Endothelial cell of umbilical vein (primary cell): ENCODE data around the gene G3BP1. TPM values are rescaled to one million over a fixed set of nuclear protein-coding genes. Genes with fewer than 3 reads are reported as not detected.
"Not testable (repeated sequence)": the region's sequence is repeated elsewhere in the genome, so short reads cannot be mapped to it uniquely, and the experiment has no call there.

Experiments
- BruUV-seq: library from RNA; stranded (reverse); fragments of 400-500 nt; replicated peaks from 2 replicates; lab custom pipeline; 2021; lab: Mats Ljungman, UMichigan
- CTCF ChIA-PET: fragments of 300-600, 350-600 bp; sonication (Branson Sonifier 250); formaldehyde crosslinking; loops from one replicate; lab custom pipeline; 2021; ENCODE audit warnings: antibody characterized with exemption, inconsistent platforms; lab: Charles Lee
- POLR2A ChIA-PET: fragments of 300-600, 350-600 bp; sonication (Branson Sonifier 250); formaldehyde crosslinking; loops from one replicate; lab custom pipeline; 2021; ENCODE audit warnings: antibody characterized with exemption, inconsistent platforms; lab: Charles Lee
- DNase-seq: peaks from one replicate; pipeline ENCODE4 v3.0.0-alpha.2; 2011; ENCODE audit warnings: low read depth, low spot score
- FAIRE-seq: peaks from 2 replicates; lab custom pipeline; 2011; peaks lifted over from hg19 to GRCh38; lab: Jason Lieb, UNC
- H2AFZ ChIP-seq: 2 replicates; pipeline ENCODE4 v1.6.0; 2012; ENCODE audit warnings: low read depth, low read length, control low read depth, inconsistent platforms
- H3K27ac ChIP-seq: 2 replicates; pipeline ENCODE4 v1.5.1; 2011; ENCODE audit warnings: low read depth, mild to moderate bottlenecking, control low read depth, low read length, moderate library complexity; ENCODE audit not compliant: insufficient read depth
- H3K27me3 ChIP-seq, 2 experiments: 2 replicates each; pipeline versions ENCODE4 v1.6.0 to v1.6.1; 2011; ENCODE audit warnings: low read length in 2 of 2, mixed read lengths in 1 of 2; ENCODE audit not compliant: control insufficient read depth in 2 of 2, insufficient read depth in 2 of 2
- H3K36me3 ChIP-seq, 2 experiments: 2 replicates in 1 of 2; 3 replicates in 1 of 2; pipeline ENCODE4 v1.5.1; 2011; ENCODE audit warnings: low read length in 2 of 2, mild to moderate bottlenecking in 1 of 2, moderate library complexity in 1 of 2; ENCODE audit not compliant: control insufficient read depth in 2 of 2, insufficient read depth in 2 of 2; ENCODE audit errors: extremely low read depth in 1 of 2
- H3K4me1 ChIP-seq: 3 replicates; pipeline ENCODE4 v1.5.1; 2011; ENCODE audit warnings: mild to moderate bottlenecking, low read length; ENCODE audit not compliant: control insufficient read depth, insufficient read depth; ENCODE audit errors: extremely low read depth
- H3K4me2 ChIP-seq: 2 replicates; pipeline ENCODE4 v1.6.1; 2011; ENCODE audit warnings: low read length, control low read depth, mixed read lengths; ENCODE audit not compliant: insufficient read depth
- H3K4me3 ChIP-seq, 3 experiments: fragments of 200-600 bp in 1 of 3; sonication (generic), shearing (Covaris generic) in 1 of 3; replicated peaks in 1 of 3; 2 replicates each; pipeline ENCODE4 v1.5.1; 2011 to 2016; ENCODE audit warnings: control low read depth in 3 of 3, low read length in 3 of 3, mild to moderate bottlenecking in 2 of 3, inconsistent platforms in 1 of 3, low read depth in 1 of 3, moderate library complexity in 1 of 3; ENCODE audit not compliant: insufficient read depth in 1 of 3
- H3K79me2 ChIP-seq: 2 replicates; pipeline ENCODE4 v1.6.0; 2012; ENCODE audit warnings: low read length, inconsistent platforms; ENCODE audit not compliant: control insufficient read depth, insufficient read depth
- H3K9ac ChIP-seq: replicated peaks from 2 replicates; pipeline ENCODE3; 2011; ENCODE audit warnings: low read length, control low read depth; ENCODE audit not compliant: insufficient read depth; ENCODE audit errors: extremely low read depth
- H3K9me1 ChIP-seq: replicated peaks from 3 replicates; pipeline ENCODE4 v1.6.0; 2011; ENCODE audit warnings: mild to moderate bottlenecking, low read length; ENCODE audit not compliant: control insufficient read depth, insufficient read depth; ENCODE audit errors: extremely low read depth
- H3K9me3 ChIP-seq: replicated peaks from 2 replicates; pipeline ENCODE4 v1.5.1; 2012; ENCODE audit warnings: low read length, inconsistent platforms; ENCODE audit not compliant: control insufficient read depth, insufficient read depth
- H4K20me1 ChIP-seq: replicated peaks from 2 replicates; pipeline ENCODE3; 2011; ENCODE audit warnings: mild to moderate bottlenecking, low read length; ENCODE audit not compliant: control insufficient read depth, insufficient read depth; ENCODE audit errors: extremely low read depth
- JUN ChIP-seq: IDR thresholded peaks from 2 replicates; pipeline ENCODE4 v1.6.1; 2011; ENCODE audit warnings: borderline replicate concordance, low read depth; ENCODE audit not compliant: insufficient read length, insufficient read depth
- dilution Hi-C: fragments of 300-500 bp; cut with MboI; formaldehyde crosslinking; loops from one replicate; pipeline ENCODE4 v1.15.0; 2019; ENCODE audit warnings: low sequenced_read_pairs; ENCODE audit not compliant: extremely low pct_ligation_motif_present
- intact Hi-C: fragments of 100-400 bp; cut with micrococcal nuclease; formaldehyde crosslinking; loops from one replicate; pipeline ENCODE4 v1.10.0; 2022
- polyA plus RNA-seq, 4 experiments: library from polyadenylated mRNA; depleted of rRNA in 3 of 4; stranded (reverse) in 3 of 4; unstranded in 1 of 4; fragments of >200 nt; gene quantifications; 2 replicates each; pipeline versions ENCODE4 v1.2.1 to v1.2.3, GENCODE V29; 2011 to 2012; ENCODE audit warnings: missing spikeins in 1 of 4
- total RNA-seq: library from RNA; stranded (reverse); gene quantifications from 2 replicates; pipeline ENCODE4 v1.2.3, GENCODE V29; 2021

The G3BP1 gene
- total and polyA plus RNA-seq, 2 donors (not counting 3 experiments of a cell fraction or from before 2014, with no cell fraction given), result 50.5 to 262 TPM

DNA sequence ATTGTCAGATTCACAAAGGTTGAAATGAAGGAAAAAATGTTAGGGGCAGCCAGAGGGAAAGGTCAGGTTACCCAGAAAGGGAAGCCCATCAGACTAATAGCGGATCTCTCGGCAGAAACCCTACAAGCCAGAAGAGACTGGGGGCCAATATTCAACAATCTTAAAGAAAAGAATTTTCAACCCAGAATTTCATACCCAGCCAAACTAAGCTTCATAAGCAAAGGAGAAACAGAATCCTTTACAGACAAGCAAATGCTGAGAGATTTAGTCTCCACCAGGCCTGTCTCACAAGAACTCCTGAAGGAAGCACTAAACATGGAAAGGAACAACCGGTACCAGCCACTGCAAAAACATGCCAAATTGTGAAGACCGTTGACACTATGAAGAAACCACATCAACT, 61.1 kb downstream of the G3BP1 start:
- H3K27ac ChIP-seq, DNase-seq, H3K4me1 ChIP-seq, intact Hi-C loops, H2AFZ ChIP-seq, H3K4me3 ChIP-seq, H3K36me3 ChIP-seq, CTCF ChIA-PET, POLR2A ChIA-PET, H3K9ac ChIP-seq, dilution Hi-C loops, H3K4me2 ChIP-seq, H3K9me3 ChIP-seq, FAIRE-seq, H3K27me3 ChIP-seq, BruUV-seq, H4K20me1 ChIP-seq, H3K79me2 ChIP-seq, H3K9me1 ChIP-seq: not testable (repeated sequence)

DNA sequence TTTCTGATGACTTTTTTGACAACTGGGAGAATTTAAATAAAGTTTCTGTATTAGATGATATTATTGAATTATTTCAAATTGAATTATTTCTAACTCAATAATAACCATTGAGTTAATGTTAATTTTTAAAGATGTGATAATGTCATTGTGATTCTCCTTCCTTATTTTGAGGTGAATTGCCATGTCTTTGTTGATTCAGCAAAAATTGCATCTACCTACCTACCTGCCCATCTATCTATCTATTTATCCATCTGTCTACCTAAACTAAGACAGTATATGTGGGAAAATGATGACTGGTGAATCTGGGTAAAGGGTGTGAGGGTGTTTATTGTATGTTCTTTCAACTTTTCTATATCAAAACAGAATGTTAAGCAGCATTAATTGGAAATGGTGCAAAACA, 75.0 kb downstream of the G3BP1 start:
- H3K27me3 ChIP-seq, result no peaks in the 10 kb centered on the region
- no peak for TF ChIP-seq JUN
- no peaks in the 10 kb centered on the region for H4K20me1 ChIP-seq
- DNase-seq (no peak), FAIRE-seq (no peak)
- H3K27ac ChIP-seq, result no peak overlapping the region
- H3K4me1 ChIP-seq, result no peaks in the 10 kb centered on the region
- H2AFZ ChIP-seq, result no peak overlapping the region
- dilution Hi-C loops (no loop called here), intact Hi-C loops (no loop called here)
- no peaks in the 10 kb centered on the region for H3K36me3 ChIP-seq
- ChIA-PET POLR2A (no interaction called here), CTCF (no interaction called here)
- peaks cover 2% of the 10 kb centered on the region for H3K9me1 ChIP-seq
- H3K79me2 ChIP-seq, result no peaks in the 10 kb centered on the region
- BruUV-seq, result no TSS peak
- no peak overlapping the region for H3K9ac ChIP-seq
- H3K4me3 ChIP-seq, result no peak overlapping the region
- H3K4me2 ChIP-seq, result no peak overlapping the region
- H3K9me3 ChIP-seq, result no peaks in the 10 kb centered on the region
